Measurements from ENCODE around the gene ITGA6. TPM values are rescaled to one million over a fixed set of nuclear protein-coding genes. Genes with fewer than 3 reads are reported as not detected.

The ITGA6 gene
- total RNA-seq, 1 donor from 2014 or later, result 0.81 TPM

DNA sequence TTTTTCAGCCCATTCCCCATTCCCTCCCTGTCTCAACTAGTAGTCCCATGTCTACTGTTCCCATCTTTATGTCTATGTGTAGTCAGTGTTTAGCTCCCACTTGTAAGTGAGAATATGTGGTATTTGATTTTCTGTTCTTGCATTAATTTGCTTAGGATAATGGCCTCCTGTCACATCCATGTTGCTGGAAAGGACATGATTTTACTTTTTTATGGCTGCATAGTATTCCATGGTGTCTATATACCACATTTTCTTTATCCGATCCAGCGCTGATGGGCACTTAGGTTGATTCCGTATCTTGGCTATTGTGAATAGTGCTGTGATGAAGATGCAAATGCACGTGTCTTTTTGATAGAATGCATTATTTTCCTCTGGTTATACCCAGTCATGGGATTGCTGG lies 21.7 kb upstream of the ITGA6 start:
- Mint-ChIP-seq H3K36me3 (ENCODE audit: unreplicated experiment) (no peaks in the 10 kb centered on the region), H3K4me3 (ENCODE audit: unreplicated experiment) (no peak overlapping the region), H3K9me3 (ENCODE audit: unreplicated experiment) (no peaks in the 10 kb centered on the region), H3K4me1 (ENCODE audit: low read depth, unreplicated experiment) (no peaks in the 10 kb centered on the region), H3K27ac (ENCODE audit: unreplicated experiment) (no peak overlapping the region), H3K27me3 (ENCODE audit: unreplicated experiment) (peaks cover 2% of the 10 kb centered on the region)
- TF ChIP-seq, protein P1, sequence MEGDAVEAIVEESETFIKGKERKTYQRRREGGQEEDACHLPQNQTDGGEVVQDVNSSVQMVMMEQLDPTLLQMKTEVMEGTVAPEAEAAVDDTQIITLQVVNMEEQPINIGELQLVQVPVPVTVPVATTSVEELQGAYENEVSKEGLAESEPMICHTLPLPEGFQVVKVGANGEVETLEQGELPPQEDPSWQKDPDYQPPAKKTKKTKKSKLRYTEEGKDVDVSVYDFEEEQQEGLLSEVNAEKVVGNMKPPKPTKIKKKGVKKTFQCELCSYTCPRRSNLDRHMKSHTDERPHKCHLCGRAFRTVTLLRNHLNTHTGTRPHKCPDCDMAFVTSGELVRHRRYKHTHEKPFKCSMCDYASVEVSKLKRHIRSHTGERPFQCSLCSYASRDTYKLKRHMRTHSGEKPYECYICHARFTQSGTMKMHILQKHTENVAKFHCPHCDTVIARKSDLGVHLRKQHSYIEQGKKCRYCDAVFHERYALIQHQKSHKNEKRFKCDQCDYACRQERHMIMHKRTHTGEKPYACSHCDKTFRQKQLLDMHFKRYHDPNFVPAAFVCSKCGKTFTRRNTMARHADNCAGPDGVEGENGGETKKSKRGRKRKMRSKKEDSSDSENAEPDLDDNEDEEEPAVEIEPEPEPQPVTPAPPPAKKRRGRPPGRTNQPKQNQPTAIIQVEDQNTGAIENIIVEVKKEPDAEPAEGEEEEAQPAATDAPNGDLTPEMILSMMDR (IDR thresholded peaks at IDR 0.05; ENCODE audit: partially characterized antibody, unreplicated experiment), result no peak
- DNase-seq, result no peak

DNA sequence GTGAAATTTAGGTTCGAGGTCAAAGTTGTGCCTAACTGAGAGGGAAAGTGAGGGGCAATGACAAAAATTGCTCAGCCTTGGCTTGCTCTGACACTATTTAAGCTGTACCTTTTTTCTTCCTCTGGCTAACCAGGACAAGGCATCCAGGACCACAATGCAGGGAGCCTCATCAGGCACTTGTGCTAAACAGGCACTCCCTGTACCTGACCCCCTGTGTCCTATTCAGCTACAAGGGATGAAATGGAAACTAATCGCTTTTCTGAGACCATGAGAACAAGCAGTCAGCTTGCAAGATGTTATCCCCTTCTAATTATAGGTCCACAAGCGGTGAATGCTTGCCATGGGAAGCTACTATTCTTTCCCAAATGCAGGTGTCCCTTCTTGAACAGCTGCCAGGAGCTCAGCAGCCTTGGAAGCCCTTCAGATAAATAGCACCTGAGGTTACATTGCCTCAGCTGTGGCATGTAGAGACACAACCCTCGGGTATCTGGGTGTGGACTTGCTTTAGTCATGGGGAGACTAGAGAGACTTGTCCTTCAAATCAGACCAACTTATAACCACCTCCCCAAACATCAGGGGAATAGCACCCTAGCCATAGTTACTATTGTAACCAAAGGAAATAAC lies 19.1 kb upstream of the ITGA6 start:
- Mint-ChIP-seq H3K36me3 (ENCODE audit: unreplicated experiment) (no peaks in the 10 kb centered on the region), H3K9me3 (ENCODE audit: unreplicated experiment) (no peaks in the 10 kb centered on the region), H3K27me3 (ENCODE audit: unreplicated experiment) (peaks cover under 1% of the 10 kb centered on the region), H3K27ac (ENCODE audit: unreplicated experiment) (no peak overlapping the region), H3K4me1 (ENCODE audit: low read depth, unreplicated experiment) (no peaks in the 10 kb centered on the region), H3K4me3 (ENCODE audit: unreplicated experiment) (no peak overlapping the region)
- no peak for DNase-seq
- TF ChIP-seq, protein P1 (IDR thresholded peaks at IDR 0.05; ENCODE audit: partially characterized antibody, unreplicated experiment), result no peak

DNA sequence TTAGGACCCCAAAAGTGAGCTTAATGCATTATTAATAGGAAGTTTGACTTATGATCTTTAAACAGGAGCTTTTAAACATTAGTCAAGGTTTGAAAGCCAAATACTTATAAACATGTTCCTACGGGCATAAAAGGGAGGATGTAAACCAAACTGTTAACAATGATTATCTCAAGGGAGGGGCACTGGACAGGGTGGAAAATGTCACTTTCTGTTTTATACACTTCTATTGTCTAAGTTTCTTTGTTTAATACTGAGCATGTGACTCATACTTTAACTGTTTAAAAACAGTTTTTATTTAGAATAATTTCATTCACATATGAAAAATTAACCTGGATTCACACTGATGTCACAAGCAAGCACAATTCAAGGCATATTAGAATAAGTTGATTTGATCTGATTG lies 18.3 kb upstream of the ITGA6 start:
- TF ChIP-seq, protein P1 (IDR thresholded peaks at IDR 0.05; ENCODE audit: partially characterized antibody, unreplicated experiment), result no peak
- no peak overlapping the region for H3K27ac Mint-ChIP-seq (ENCODE audit: unreplicated experiment)
- H3K27me3 Mint-ChIP-seq (ENCODE audit: unreplicated experiment), result no peaks in the 10 kb centered on the region
- no peaks in the 10 kb centered on the region for H3K36me3 Mint-ChIP-seq (ENCODE audit: unreplicated experiment)
- DNase-seq, result no peak
- H3K4me1 Mint-ChIP-seq (ENCODE audit: low read depth, unreplicated experiment), result no peaks in the 10 kb centered on the region
- H3K9me3 Mint-ChIP-seq (ENCODE audit: unreplicated experiment), result no peaks in the 10 kb centered on the region
- no peak overlapping the region for H3K4me3 Mint-ChIP-seq (ENCODE audit: unreplicated experiment)

DNA sequence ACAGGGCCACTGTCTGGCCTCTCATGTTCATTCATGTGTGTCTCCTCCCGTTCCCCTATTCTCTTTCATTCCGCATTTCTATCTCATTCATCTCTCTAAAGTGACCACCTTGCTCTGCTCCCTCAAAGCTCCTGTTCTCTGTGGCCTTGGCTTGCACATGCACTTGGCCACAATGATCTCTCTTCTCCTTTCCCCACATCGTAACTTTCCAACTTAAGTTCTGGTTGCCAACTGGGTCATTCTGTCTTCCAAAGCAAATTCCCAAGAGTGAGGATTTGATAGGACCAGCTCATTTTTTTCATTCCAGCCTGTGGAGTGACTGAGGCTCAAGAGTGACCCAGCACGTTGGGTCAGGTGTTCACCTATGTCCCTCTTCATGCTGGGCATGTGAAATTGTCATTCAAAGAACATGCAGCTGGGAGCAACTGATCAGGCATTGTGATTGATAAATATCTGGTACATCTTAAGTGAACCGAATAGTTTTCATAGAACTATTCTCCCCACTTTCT lies 14.3 kb upstream of the ITGA6 start:
- no peak for DNase-seq
- no peak overlapping the region for H3K4me3 Mint-ChIP-seq (ENCODE audit: unreplicated experiment)
- no peaks in the 10 kb centered on the region for H3K4me1 Mint-ChIP-seq (ENCODE audit: low read depth, unreplicated experiment)
- no peaks in the 10 kb centered on the region for H3K9me3 Mint-ChIP-seq (ENCODE audit: unreplicated experiment)
- no peak overlapping the region for H3K27ac Mint-ChIP-seq (ENCODE audit: unreplicated experiment)
- no peaks in the 10 kb centered on the region for H3K27me3 Mint-ChIP-seq (ENCODE audit: unreplicated experiment)
- TF ChIP-seq, protein P1 (IDR thresholded peaks at IDR 0.05; ENCODE audit: partially characterized antibody, unreplicated experiment), result no peak
- no peaks in the 10 kb centered on the region for H3K36me3 Mint-ChIP-seq (ENCODE audit: unreplicated experiment)

DNA sequence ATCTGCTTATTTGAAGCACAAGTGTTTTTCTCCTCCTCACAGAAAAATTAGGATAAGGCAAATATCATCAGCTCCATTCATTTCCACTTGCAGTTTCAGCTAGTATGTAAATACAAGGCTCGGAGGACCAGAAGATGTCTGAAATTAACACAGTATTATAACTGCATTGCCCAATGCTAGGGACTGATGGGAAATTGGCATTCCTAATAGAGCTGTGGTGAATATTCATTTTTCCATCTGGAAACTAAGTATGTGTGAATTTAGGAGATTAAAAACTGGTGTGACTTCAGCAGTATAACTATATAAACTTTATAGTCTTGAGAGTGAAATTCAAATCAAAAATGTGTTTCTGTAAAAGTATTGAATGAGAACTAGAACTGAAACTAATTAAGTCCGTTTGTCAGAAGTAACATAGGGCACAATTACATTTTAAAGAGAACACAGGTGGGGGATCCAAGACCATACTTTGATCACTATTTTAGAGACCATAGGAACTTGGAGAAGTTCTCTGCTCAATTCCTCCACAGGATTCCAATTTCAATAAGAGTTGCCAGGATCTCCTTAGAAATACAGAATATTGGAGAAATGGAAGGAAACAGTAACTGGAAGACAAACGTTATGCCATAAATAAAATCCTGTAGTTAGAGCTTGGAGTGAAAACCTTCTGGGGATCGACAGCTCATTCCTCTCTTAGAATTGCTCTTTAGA lies 12.1 kb upstream of the ITGA6 start:
- H3K9me3 Mint-ChIP-seq (ENCODE audit: unreplicated experiment), result no peaks in the 10 kb centered on the region
- no peaks in the 10 kb centered on the region for H3K27me3 Mint-ChIP-seq (ENCODE audit: unreplicated experiment)
- no peak overlapping the region for H3K27ac Mint-ChIP-seq (ENCODE audit: unreplicated experiment)
- H3K36me3 Mint-ChIP-seq (ENCODE audit: unreplicated experiment), result no peaks in the 10 kb centered on the region
- DNase-seq, result no peak
- TF ChIP-seq, protein P1 (IDR thresholded peaks at IDR 0.05; ENCODE audit: partially characterized antibody, unreplicated experiment), result no peak
- no peaks in the 10 kb centered on the region for H3K4me1 Mint-ChIP-seq (ENCODE audit: low read depth, unreplicated experiment)
- no peak overlapping the region for H3K4me3 Mint-ChIP-seq (ENCODE audit: unreplicated experiment)

Data from glutamatergic neuron (in vitro differentiated cells).